ENCODE results near the gene FBH1.
A peak's percentile ranks its signal among the peaks of the same experiment; 100 is the strongest.
"Not testable (repeated sequence)": the region's sequence is repeated elsewhere in the genome, so short reads cannot be mapped to it uniquely, and the experiment has no call there.

Gene FBH1

GRCh38 chr10:5958675-5959074, 68.6 kb downstream of the FBH1 start:
- TF ChIP-seq, protein P1, sequence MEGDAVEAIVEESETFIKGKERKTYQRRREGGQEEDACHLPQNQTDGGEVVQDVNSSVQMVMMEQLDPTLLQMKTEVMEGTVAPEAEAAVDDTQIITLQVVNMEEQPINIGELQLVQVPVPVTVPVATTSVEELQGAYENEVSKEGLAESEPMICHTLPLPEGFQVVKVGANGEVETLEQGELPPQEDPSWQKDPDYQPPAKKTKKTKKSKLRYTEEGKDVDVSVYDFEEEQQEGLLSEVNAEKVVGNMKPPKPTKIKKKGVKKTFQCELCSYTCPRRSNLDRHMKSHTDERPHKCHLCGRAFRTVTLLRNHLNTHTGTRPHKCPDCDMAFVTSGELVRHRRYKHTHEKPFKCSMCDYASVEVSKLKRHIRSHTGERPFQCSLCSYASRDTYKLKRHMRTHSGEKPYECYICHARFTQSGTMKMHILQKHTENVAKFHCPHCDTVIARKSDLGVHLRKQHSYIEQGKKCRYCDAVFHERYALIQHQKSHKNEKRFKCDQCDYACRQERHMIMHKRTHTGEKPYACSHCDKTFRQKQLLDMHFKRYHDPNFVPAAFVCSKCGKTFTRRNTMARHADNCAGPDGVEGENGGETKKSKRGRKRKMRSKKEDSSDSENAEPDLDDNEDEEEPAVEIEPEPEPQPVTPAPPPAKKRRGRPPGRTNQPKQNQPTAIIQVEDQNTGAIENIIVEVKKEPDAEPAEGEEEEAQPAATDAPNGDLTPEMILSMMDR (IDR thresholded peaks at IDR 0.05; ENCODE audit: control extremely low read depth, extremely low read depth, low read depth, missing control alignments), result no peak
- CTCF ChIA-PET, result interaction anchor here (0.7 to 1.2 kb wide), 2 partner anchors 13 to 22 kb away, joined by 3 to 5 read pairs; no protein-coding TSS in a partner anchor
- POLR2A ChIA-PET, result no interaction called here

GRCh38 chr10:5959142-5959541, 69.1 kb downstream of the FBH1 start:
- CTCF ChIA-PET, result interaction anchor here (0.7 to 1.2 kb wide), 2 partner anchors 12 to 22 kb away, joined by 3 to 5 read pairs; no protein-coding TSS in a partner anchor
- no peak for DNase-seq (ENCODE audit: extremely low spot score)
- POLR2A ChIA-PET, result no interaction called here
- TF ChIP-seq, protein P1 (IDR thresholded peaks at IDR 0.05; ENCODE audit: control extremely low read depth, extremely low read depth, low read depth, missing control alignments), result no peak

More at GRCh38 chr10:5958675-5959074, 68.6 kb downstream of the FBH1 start:
- DNase-seq (ENCODE audit: extremely low spot score), result no peak

GRCh38 chr10:5959581-5960069, 69.6 kb downstream of the FBH1 start:
- peak; percentile 12 for DNase-seq (ENCODE audit: extremely low spot score)
- POLR2A ChIA-PET, result no interaction called here
- CTCF ChIA-PET, result interaction anchor here (0.7 to 1.2 kb wide), 2 partner anchors 12 to 23 kb away, joined by 3 to 5 read pairs; no protein-coding TSS in a partner anchor
- TF ChIP-seq, protein P1 (IDR thresholded peaks at IDR 0.05; ENCODE audit: control extremely low read depth, extremely low read depth, low read depth, missing control alignments), result no peak

GRCh38 chr10:5960070-5960972, 70.3 kb downstream of the FBH1 start:
- TF ChIP-seq, protein P1 (IDR thresholded peaks at IDR 0.05; ENCODE audit: control extremely low read depth, extremely low read depth, low read depth, missing control alignments), result no peak
- ChIA-PET CTCF (no interaction called here), POLR2A (no interaction called here)
- no peak for DNase-seq (ENCODE audit: extremely low spot score)

- DNase-seq (ENCODE audit: extremely low spot score); CTCF ChIA-PET; POLR2A ChIA-PET: not testable (repeated sequence)
These were observed 70.9 kb downstream of the FBH1 start for GRCh38 chr10:5960973-5961275.

- peak; percentile 12 for DNase-seq (ENCODE audit: extremely low spot score)
- ChIA-PET CTCF (no interaction called here), POLR2A (no interaction called here)
- TF ChIP-seq, protein P1 (IDR thresholded peaks at IDR 0.05; ENCODE audit: control extremely low read depth, extremely low read depth, low read depth, missing control alignments), result no peak
These were observed 71.5 kb downstream of the FBH1 start for GRCh38 chr10:5961405-5962100.

DNA sequence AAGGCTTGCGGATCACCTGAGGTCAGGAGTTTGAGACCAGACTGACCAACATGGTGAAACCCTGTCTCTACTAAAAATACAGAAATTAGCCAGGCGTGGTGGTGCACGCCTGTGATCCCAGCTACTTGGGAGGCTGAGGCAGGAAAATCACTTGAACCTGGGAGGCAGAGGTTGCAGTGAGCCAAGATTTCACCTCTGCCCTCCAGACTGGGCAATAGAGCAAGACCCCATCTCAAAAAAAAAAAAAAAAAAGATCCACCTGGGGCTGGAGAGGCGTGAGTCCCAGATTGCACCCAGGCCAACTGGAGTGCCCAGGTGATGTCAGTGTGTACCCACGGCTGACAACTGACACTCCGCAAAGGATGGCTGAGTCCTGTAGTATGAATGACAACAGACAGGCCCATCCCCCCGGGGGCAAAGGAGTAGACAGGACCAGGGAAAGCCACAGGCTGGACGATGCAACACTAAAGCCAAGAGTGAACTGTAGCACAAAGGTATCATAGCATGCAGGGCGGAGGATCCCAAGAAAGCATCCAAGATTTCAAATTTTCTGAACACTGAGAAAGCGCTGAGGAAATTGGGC, 72.4 kb downstream of the FBH1 start:
- POLR2A ChIA-PET, CTCF ChIA-PET: not testable (repeated sequence)

More for the DNA sequence above, 72.4 kb downstream of the FBH1 start:
- peak; percentile 8 for DNase-seq (ENCODE audit: extremely low spot score)
